ENCODE data around the gene MAPK12. TPM values are rescaled to one million over a fixed set of nuclear protein-coding genes. Genes with fewer than 3 reads are reported as not detected.

MAPK12 gene
- total and polyA plus RNA-seq, 4 donors, result 0.83 to 2.8 (median 1.9) TPM

- H3K9me3 ChIP-seq (ENCODE audit: control insufficient read depth in 4 of 4, low read length in 3 of 4), result no peaks in the 10 kb centered on the region
- no peak for DNase-seq (ENCODE audit: low spot score)
- H3K4me3 ChIP-seq (ENCODE audit: low read depth in 1 of 3, low read length in 3 of 3), result no peak overlapping the region
- H3K27ac ChIP-seq (ENCODE audit: low read depth in 1 of 2, low read length in 2 of 2), result no peak overlapping the region
- WGBS, result 95% methylated on average over 31 of the region's 31 CpGs
- H3K9ac ChIP-seq (ENCODE audit: low read depth in 1 of 2, low read length in 2 of 2), result no peak overlapping the region
- no peaks in the 10 kb centered on the region for H3K4me1 ChIP-seq (ENCODE audit: control insufficient read depth in 4 of 4, insufficient read depth in 4 of 4, low read length in 3 of 4)
- H3K36me3 ChIP-seq (ENCODE audit: control insufficient read depth in 4 of 4, insufficient read depth in 3 of 4, low read depth in 1 of 4, low read length in 3 of 4), result peaks cover 18 to 67% (median 27%) of the 10 kb centered on the region in 4 donors
- no peaks in the 10 kb centered on the region for H3K27me3 ChIP-seq (ENCODE audit: control insufficient read depth in 4 of 4, insufficient read depth in 4 of 4, low read length in 3 of 4)
- TF ChIP-seq FOXA2 (IDR thresholded peaks at IDR 0.05) (no peak), SP1 (IDR thresholded peaks at IDR 0.05) (no peak), RXRA (IDR thresholded peaks at IDR 0.05) (no peak), FOXA1 (IDR thresholded peaks at IDR 0.05) (no peak), REST (IDR thresholded peaks at IDR 0.05) (no peak), YY1 (IDR thresholded peaks at IDR 0.05) (no peak), NR2F2 (IDR thresholded peaks at IDR 0.05) (no peak), GABPA (IDR thresholded peaks at IDR 0.05 in 1 of 2, conservative IDR thresholded peaks at IDR 0.05 in 1 of 2) (no peak), JUND (IDR thresholded peaks at IDR 0.05) (no peak), HNF4G (IDR thresholded peaks at IDR 0.05) (no peak)
- TF ChIP-seq, protein P1, sequence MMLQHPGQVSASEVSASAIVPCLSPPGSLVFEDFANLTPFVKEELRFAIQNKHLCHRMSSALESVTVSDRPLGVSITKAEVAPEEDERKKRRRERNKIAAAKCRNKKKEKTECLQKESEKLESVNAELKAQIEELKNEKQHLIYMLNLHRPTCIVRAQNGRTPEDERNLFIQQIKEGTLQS (IDR thresholded peaks at IDR 0.05), result no peak
- TF ChIP-seq, protein P2, sequence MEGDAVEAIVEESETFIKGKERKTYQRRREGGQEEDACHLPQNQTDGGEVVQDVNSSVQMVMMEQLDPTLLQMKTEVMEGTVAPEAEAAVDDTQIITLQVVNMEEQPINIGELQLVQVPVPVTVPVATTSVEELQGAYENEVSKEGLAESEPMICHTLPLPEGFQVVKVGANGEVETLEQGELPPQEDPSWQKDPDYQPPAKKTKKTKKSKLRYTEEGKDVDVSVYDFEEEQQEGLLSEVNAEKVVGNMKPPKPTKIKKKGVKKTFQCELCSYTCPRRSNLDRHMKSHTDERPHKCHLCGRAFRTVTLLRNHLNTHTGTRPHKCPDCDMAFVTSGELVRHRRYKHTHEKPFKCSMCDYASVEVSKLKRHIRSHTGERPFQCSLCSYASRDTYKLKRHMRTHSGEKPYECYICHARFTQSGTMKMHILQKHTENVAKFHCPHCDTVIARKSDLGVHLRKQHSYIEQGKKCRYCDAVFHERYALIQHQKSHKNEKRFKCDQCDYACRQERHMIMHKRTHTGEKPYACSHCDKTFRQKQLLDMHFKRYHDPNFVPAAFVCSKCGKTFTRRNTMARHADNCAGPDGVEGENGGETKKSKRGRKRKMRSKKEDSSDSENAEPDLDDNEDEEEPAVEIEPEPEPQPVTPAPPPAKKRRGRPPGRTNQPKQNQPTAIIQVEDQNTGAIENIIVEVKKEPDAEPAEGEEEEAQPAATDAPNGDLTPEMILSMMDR (IDR thresholded peaks at IDR 0.05; ENCODE audit: low read depth, low read length, missing input control), result no peak
Measured at GRCh38 chr22:50226063-50226874, 35.2 kb downstream of the MAPK12 start.

DNA sequence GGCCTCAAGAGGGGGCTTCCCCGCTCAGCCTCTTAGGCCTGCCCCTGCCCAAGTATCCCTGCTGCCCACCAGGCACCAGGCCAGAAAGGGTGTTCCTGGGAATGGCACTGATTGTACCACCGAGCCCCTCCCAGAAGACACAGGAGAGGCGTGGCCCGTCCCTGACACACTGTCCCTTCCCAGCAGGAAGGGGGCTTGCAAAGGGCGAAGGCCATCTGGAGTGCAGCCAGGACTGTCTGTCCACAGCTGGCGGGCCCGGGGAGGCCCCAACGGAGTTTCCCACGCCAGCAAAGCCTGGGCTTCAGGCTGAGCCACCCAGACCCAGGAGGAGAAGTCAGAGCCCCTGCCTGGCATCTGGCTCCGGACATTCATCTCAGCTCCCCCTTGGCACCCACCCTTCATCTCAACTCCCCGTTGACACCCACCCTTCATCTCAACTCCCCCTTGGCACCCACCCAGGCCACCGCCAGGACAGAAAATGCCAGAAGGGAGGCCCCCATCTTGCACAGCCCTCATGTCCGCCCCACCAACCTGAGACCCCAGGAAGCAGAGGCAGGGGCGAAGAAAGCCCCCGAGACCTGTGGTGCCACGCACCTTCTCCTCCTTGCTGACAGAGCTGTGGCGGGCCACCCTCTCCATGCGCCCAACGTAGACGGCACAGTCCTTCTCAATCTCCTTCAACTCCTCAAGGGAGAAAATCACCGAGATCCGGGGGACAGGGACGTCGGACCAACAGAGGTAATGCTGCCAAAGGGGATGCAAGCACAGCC is 36.1 kb downstream of the MAPK12 start:
- H3K9me3 ChIP-seq (ENCODE audit: control insufficient read depth in 4 of 4, low read length in 3 of 4), result no peaks in the 10 kb centered on the region
- no peak overlapping the region for H3K27ac ChIP-seq (ENCODE audit: low read depth in 1 of 2, low read length in 2 of 2)
- H3K27me3 ChIP-seq (ENCODE audit: control insufficient read depth in 4 of 4, insufficient read depth in 4 of 4, low read length in 3 of 4), result no peaks in the 10 kb centered on the region
- H3K9ac ChIP-seq (ENCODE audit: low read depth in 1 of 2, low read length in 2 of 2), result no peak overlapping the region
- peak; percentile 74 for DNase-seq (ENCODE audit: low spot score)
- peaks cover 18 to 75% (median 31%) of the 10 kb centered on the region in 4 donors for H3K36me3 ChIP-seq (ENCODE audit: control insufficient read depth in 4 of 4, insufficient read depth in 3 of 4, low read depth in 1 of 4, low read length in 3 of 4)
- WGBS, result 88% methylated on average over 24 of the region's 24 CpGs
- no peaks in the 10 kb centered on the region for H3K4me1 ChIP-seq (ENCODE audit: control insufficient read depth in 4 of 4, insufficient read depth in 4 of 4, low read length in 3 of 4)
- H3K4me3 ChIP-seq (ENCODE audit: low read depth in 1 of 3, low read length in 3 of 3), result no peak overlapping the region
- TF ChIP-seq YY1 (IDR thresholded peaks at IDR 0.05), result no peak
- TF ChIP-seq NR2F2 (IDR thresholded peaks at IDR 0.05), result no peak
- TF ChIP-seq TAF1 (conservative IDR thresholded peaks at IDR 0.05), result no peak
- no peak for TF ChIP-seq ZBTB33 (IDR thresholded peaks at IDR 0.05)
- TF ChIP-seq FOXA1 (IDR thresholded peaks at IDR 0.05), result no peak
- TF ChIP-seq SP1 (IDR thresholded peaks at IDR 0.05), result no peak
- no peak for TF ChIP-seq EGR1 (IDR thresholded peaks at IDR 0.05; ENCODE audit: low read depth in 2 of 2)
- TF ChIP-seq FOXA2 (IDR thresholded peaks at IDR 0.05), result no peak
- TF ChIP-seq, protein P2 (IDR thresholded peaks at IDR 0.05; ENCODE audit: low read depth, low read length, missing input control), result no peak
- TF ChIP-seq GABPA (IDR thresholded peaks at IDR 0.05 in 1 of 2, conservative IDR thresholded peaks at IDR 0.05 in 1 of 2), result no peak
- TF ChIP-seq REST (IDR thresholded peaks at IDR 0.05), result no peak

All from liver (tissue), 9 donors.